WERI-Rb-1 (cell line): ENCODE results near the gene TEX52.

Experiments used
- DNase-seq: peaks from one replicate; pipeline ENCODE4 v3.0.0-alpha.2; 2020
- H3K27ac ChIP-seq: fragments of 250-450 bp; sonication (Bioruptor Pico); 2 replicates; pipeline ENCODE4 v1.5.1; 2020; ENCODE audit warnings: mild to moderate bottlenecking, moderate library complexity
- H3K27me3 ChIP-seq: fragments of 250-450 bp; sonication (Bioruptor Pico); 2 replicates; pipeline ENCODE4 v1.5.1; 2021; ENCODE audit warnings: mild to moderate bottlenecking, low read depth, moderate library complexity; ENCODE audit not compliant: insufficient read depth, severe bottlenecking
- H3K36me3 ChIP-seq: fragments of 250-450 bp; sonication (Bioruptor Pico); 2 replicates; pipeline ENCODE4 v1.5.1; 2020; ENCODE audit warnings: mild to moderate bottlenecking, moderate library complexity
- H3K4me3 ChIP-seq: 2 replicates; pipeline ENCODE4 v1.5.1; 2011; ENCODE audit warnings: low read depth, mild to moderate bottlenecking, control low read depth, low read length
- H3K9me3 ChIP-seq: fragments of 250-450 bp; sonication (Bioruptor Pico); 2 replicates; pipeline ENCODE4 v1.5.1; 2021; ENCODE audit warnings: mild to moderate bottlenecking, moderate library complexity; ENCODE audit not compliant: severe bottlenecking
- CTCF ChIP-seq: IDR thresholded peaks from 2 replicates; pipeline ENCODE4 v1.5.1; 2011; ENCODE audit warnings: low read depth, mild to moderate bottlenecking, control low read depth, inconsistent platforms, low read length

TEX52 gene

DNA sequence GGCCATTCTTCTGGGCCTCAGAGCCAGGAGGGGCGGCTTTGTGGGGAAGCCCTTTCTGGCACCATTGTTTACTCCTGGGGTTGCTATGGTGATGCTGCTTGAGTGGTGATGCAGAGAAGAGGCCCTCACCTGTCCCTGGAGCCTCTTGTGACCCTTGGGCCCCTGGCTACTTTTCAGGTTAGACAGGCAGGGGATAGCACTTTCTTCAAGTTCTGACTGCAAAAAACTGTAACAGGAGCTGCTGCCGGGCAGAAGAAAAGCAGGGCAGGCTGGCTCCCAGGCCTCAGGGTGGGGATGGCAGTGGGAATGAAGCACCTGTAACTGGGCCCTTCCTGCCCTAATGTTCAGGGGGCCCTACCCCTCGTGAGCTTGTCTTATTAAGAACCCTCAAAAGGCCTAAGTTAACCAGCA lies at the start of gene TEX52:
Gene TEX52 (minus strand): TSS at position 19 of the 411 bp plus-strand sequence. CDS start 13 bp downstream, at position 6.
- Histone ChIP-seq H3K36me3 (peaks cover 44% of the 10 kb centered on the region), H3K27me3 (no peaks in the 10 kb centered on the region), H3K4me3 (no peak within 1 kb of the TSS), H3K27ac (no peak within 1 kb of the TSS), H3K9me3 (no peaks in the 10 kb centered on the region)
- no peak for TF ChIP-seq CTCF
- DNase-seq, result no peak

GRCh38 chr12:2904260-2904659 lies 47.4 kb upstream of the TEX52 start:
- no peak overlapping the region for H3K27ac ChIP-seq
- H3K27me3 ChIP-seq, result no peaks in the 10 kb centered on the region
- H3K9me3 ChIP-seq, result no peaks in the 10 kb centered on the region
- no peak overlapping the region for H3K4me3 ChIP-seq
- no peak for DNase-seq
- no peak for TF ChIP-seq CTCF
- H3K36me3 ChIP-seq, result no peaks in the 10 kb centered on the region

GRCh38 chr12:2902272-2902880 lies 45.5 kb upstream of the TEX52 start:
- Histone ChIP-seq H3K9me3 (no peaks in the 10 kb centered on the region), H3K36me3 (no peaks in the 10 kb centered on the region; the same call in 1 of the 2 replicates), H3K27ac (no peak overlapping the region), H3K4me3 (no peak overlapping the region), H3K27me3 (no peaks in the 10 kb centered on the region)
- no peak for DNase-seq
- TF ChIP-seq CTCF, result no peak

DNA sequence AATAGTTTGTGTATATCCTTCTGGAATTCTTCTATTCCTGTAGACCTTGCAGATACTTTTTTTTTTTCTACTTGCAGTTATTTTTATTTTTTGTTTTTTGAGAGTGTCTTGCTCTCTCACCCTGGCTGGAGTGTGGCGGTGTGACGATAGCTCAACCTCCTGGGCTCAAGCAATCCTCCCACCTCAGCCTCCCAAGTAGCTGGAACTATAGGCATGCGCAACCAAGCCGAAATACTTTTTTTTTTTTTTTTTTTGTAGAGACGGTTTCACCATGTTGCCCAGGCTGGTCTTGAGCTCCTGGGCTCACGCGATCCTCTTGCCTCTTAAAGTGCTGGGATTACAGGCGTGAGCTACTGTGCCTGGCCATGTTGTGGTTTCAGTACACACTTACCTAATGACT lies 43.8 kb upstream of the TEX52 start:
- Histone ChIP-seq H3K27ac (no peak overlapping the region), H3K27me3 (no peaks in the 10 kb centered on the region), H3K4me3 (no peak overlapping the region), H3K9me3 (no peaks in the 10 kb centered on the region), H3K36me3 (peaks cover 3% of the 10 kb centered on the region; the same call in 1 of the 2 replicates)
- TF ChIP-seq CTCF, result no peak
- no peak for DNase-seq

GRCh38 chr12:2897418-2897817 lies 40.6 kb upstream of the TEX52 start:
- Histone ChIP-seq H3K9me3 (no peaks in the 10 kb centered on the region), H3K27ac (no peak overlapping the region), H3K36me3 (peaks cover 6% of the 10 kb centered on the region; the same call in 1 of the 2 replicates), H3K4me3 (no peak overlapping the region), H3K27me3 (no peaks in the 10 kb centered on the region)
- no peak for DNase-seq
- TF ChIP-seq CTCF, result no peak

DNA sequence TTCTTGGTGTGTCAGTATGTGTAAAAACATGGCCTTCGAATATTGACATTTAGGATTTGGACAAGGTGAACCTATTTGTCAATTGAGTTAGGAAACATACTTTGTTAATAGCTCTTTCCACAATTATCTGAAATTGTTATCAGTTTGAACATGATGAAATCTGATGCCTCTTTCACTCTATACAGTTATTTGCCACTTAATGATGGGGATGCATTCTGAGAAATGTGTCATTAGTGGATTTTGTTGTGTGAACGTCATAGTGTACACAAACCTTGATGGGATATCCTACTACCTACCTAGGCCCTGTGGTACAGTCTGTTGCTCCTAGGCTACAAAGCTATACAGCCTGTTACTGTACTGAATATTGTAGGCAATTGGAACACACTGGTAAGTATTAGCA lies 38.7 kb upstream of the TEX52 start:
- H3K27me3 ChIP-seq, result no peaks in the 10 kb centered on the region
- H3K27ac ChIP-seq, result no peak overlapping the region
- H3K4me3 ChIP-seq, result no peak overlapping the region
- no peak for DNase-seq
- TF ChIP-seq CTCF, result no peak
- no peaks in the 10 kb centered on the region for H3K9me3 ChIP-seq
- peaks cover 6% of the 10 kb centered on the region; the same call in 1 of the 2 replicates for H3K36me3 ChIP-seq
